ENCODE results near the gene EMILIN1. TPM values are rescaled to one million over a fixed set of nuclear protein-coding genes. Genes with fewer than 3 reads are reported as not detected.

The EMILIN1 gene
- total RNA-seq, 1 donor from 2014 or later, result 18.4 TPM

DNA sequence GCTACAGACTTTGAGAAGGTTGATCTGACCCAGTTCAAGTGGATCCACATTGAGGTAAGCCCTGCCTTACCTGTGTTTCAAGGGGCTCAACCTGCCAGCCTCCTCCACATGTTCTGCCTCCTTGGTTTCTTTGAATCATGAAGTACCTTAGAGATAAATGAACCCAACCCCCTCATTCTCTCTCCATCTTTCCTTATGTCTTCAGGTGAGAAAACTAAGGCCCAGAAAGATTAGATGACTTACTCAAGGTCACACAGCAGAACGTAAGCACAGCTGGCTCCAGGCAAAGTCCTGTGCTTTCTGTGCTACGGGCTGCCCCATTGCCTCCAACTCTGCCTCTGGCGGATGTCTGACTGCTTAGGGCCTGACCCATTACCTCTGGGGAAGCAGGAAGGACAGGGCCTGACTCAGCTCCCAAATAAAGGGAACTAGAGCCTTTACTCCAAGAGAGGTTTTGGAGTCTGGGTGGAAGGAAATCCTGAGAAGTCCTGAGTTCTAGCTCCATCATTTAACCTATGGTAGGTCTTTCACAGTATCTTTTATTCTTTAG, 18.4 kb downstream of the EMILIN1 start:
- Histone ChIP-seq H3K9me3 (replicated peaks) (no peaks in the 10 kb centered on the region), H3K27me3 (ENCODE audit: low read depth) (no peaks in the 10 kb centered on the region), H3K4me3 (no peak overlapping the region), H3K4me1 (peaks cover 12% of the 10 kb centered on the region), H3K27ac (replicated peaks) (peak overlapping the region; percentile 75), H3K36me3 (peaks cover 5% of the 10 kb centered on the region)
- TF ChIP-seq, protein P1, sequence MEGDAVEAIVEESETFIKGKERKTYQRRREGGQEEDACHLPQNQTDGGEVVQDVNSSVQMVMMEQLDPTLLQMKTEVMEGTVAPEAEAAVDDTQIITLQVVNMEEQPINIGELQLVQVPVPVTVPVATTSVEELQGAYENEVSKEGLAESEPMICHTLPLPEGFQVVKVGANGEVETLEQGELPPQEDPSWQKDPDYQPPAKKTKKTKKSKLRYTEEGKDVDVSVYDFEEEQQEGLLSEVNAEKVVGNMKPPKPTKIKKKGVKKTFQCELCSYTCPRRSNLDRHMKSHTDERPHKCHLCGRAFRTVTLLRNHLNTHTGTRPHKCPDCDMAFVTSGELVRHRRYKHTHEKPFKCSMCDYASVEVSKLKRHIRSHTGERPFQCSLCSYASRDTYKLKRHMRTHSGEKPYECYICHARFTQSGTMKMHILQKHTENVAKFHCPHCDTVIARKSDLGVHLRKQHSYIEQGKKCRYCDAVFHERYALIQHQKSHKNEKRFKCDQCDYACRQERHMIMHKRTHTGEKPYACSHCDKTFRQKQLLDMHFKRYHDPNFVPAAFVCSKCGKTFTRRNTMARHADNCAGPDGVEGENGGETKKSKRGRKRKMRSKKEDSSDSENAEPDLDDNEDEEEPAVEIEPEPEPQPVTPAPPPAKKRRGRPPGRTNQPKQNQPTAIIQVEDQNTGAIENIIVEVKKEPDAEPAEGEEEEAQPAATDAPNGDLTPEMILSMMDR (IDR thresholded peaks at IDR 0.05; ENCODE audit: borderline replicate concordance), result no peak
- DNase-seq, result no peak
- intact Hi-C loops (cut with micrococcal nuclease), result loop anchor here (10.0 kb wide), 2 partner anchors 118 to 198 kb away; partner anchors contain the start of genes ATRAID, CAD and SLC5A6

DNA sequence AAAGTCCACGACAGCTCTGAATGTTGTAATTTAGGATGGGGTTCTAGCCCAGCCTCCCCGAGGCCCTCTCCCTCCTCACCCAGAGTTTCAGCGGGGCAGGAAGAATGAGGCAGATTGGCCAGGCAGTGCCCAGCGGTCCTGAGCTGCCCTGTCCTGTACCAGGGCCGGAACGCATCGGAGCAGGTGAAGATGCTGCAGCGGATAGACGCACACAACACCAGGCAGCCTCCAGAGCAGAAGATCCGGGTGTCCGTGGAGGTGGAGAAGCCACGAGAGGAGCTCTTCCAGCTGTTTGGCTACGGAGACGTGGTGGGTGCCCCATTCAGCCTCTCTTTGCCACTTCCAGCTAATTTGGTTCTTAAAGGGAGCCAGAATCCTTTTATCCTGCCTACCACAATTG, 18.9 kb downstream of the EMILIN1 start:
- TF ChIP-seq, protein P1 (IDR thresholded peaks at IDR 0.05; ENCODE audit: borderline replicate concordance), result no peak
- Histone ChIP-seq H3K4me3 (no peak overlapping the region), H3K9me3 (replicated peaks) (no peaks in the 10 kb centered on the region), H3K27ac (replicated peaks) (no peak overlapping the region), H3K4me1 (peaks cover 12% of the 10 kb centered on the region), H3K27me3 (ENCODE audit: low read depth) (no peaks in the 10 kb centered on the region), H3K36me3 (peaks cover 5% of the 10 kb centered on the region)
- no peak for DNase-seq
- intact Hi-C loops (cut with micrococcal nuclease), result loop anchor here (10.0 kb wide), 2 partner anchors 117 to 197 kb away; partner anchors contain the start of genes ATRAID, CAD and SLC5A6

DNA sequence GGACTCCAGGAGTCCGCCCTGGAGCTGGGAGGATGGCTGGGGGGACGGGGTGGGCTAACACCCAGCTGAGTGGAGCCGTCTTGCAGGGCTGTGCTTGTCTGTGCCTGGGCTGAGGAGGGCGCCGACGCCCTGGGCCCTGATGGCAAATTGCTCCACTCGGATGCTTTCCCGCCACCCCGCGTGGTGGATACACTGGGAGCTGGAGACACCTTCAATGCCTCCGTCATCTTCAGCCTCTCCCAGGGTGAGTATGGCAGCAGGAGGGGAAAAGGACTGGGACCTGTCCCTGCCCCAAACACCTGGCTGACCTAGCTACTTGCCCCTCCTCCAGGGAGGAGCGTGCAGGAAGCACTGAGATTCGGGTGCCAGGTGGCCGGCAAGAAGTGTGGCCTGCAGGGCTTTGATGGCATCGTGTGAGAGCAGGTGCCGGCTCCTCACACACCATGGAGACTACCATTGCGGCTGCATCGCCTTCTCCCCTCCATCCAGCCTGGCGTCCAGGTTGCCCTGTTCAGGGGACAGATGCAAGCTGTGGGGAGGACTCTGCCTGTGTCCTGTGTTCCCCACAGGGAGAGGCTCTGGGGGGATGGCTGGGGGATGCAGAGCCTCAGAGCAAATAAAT, 21.0 kb downstream of the EMILIN1 start:
- TF ChIP-seq, protein P1 (IDR thresholded peaks at IDR 0.05; ENCODE audit: borderline replicate concordance), result no peak
- no peak for DNase-seq
- H3K4me1 ChIP-seq, result peaks cover 12% of the 10 kb centered on the region
- no peaks in the 10 kb centered on the region for H3K9me3 ChIP-seq (replicated peaks)
- H3K36me3 ChIP-seq, result peaks cover 5% of the 10 kb centered on the region
- no peak overlapping the region for H3K27ac ChIP-seq (replicated peaks)
- H3K4me3 ChIP-seq, result no peak overlapping the region
- H3K27me3 ChIP-seq (ENCODE audit: low read depth), result peaks cover 7% of the 10 kb centered on the region
- intact Hi-C loops (cut with micrococcal nuclease), result loop anchor here (10.0 kb wide), 2 partner anchors 115 to 195 kb away; partner anchors contain the start of genes ATRAID, CAD and SLC5A6

DNA sequence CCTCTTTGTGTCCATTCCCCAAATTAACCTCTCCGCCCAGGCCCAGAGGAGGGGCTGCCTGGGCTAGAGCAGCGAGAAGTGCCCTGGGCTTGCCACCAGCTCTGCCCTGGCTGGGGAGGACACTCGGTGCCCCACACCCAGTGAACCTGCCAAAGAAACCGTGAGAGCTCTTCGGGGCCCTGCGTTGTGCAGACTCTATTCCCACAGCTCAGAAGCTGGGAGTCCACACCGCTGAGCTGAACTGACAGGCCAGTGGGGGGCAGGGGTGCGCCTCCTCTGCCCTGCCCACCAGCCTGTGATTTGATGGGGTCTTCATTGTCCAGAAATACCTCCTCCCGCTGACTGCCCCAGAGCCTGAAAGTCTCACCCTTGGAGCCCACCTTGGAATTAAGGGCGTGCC, 21.6 kb downstream of the EMILIN1 start:
- TF ChIP-seq, protein P1 (IDR thresholded peaks at IDR 0.05; ENCODE audit: borderline replicate concordance), result no peak
- Histone ChIP-seq H3K4me1 (peaks cover 12% of the 10 kb centered on the region), H3K36me3 (peaks cover 5% of the 10 kb centered on the region), H3K27me3 (ENCODE audit: low read depth) (peaks cover 13% of the 10 kb centered on the region), H3K9me3 (replicated peaks) (no peaks in the 10 kb centered on the region), H3K27ac (replicated peaks) (no peak overlapping the region), H3K4me3 (no peak overlapping the region)
- DNase-seq, result no peak
- intact Hi-C loops (cut with micrococcal nuclease), result no loop called here

DNA sequence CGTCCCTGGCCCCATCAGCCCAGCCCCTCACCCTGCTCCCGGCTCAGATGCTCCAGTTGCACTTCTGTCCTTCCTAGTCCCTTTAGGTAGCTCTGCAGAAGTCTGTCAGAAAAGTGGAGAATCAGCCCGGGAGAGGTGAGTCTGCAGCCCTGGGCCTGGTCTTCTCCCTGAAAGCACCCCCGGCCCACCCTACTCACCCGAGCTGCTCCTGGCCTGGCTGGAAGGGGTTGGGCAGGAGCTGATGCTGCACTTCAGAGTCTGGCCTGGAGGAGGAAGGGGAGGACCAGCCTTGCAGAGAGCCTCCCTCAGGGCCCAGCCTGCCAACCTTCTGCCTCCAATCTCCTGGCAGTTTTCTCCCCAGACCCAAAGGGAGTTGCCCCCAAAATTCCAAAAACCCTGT, 23.9 kb downstream of the EMILIN1 start:
- no peak for DNase-seq
- Histone ChIP-seq H3K9me3 (replicated peaks) (no peaks in the 10 kb centered on the region), H3K4me3 (no peak overlapping the region), H3K36me3 (peaks cover 5% of the 10 kb centered on the region), H3K27me3 (ENCODE audit: low read depth) (peaks cover 35% of the 10 kb centered on the region), H3K27ac (replicated peaks) (no peak overlapping the region), H3K4me1 (no peaks in the 10 kb centered on the region)
- intact Hi-C loops (cut with micrococcal nuclease), result no loop called here
- TF ChIP-seq, protein P1 (IDR thresholded peaks at IDR 0.05; ENCODE audit: borderline replicate concordance), result no peak
